ENCODE measurements around the gene GNA12.

The GNA12 gene

DNA sequence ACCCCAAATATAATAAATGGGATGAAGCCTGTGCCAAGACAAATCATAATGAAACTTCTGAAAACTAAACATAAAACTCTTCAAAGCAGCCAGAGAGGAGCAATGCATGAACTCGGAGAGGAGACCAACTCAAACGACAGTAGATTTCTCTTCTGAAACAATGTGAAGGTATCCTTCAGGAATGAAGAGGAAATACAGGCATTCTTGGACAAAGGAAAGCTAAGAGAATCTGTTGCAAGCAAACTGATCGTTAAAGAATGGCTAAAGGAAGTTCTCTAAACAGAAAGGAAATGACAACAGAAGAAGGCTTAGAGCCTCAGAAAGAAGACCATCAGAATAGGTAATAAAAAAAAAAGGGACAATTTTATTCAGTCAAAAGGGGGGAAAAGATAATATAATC lies 6.6 kb downstream of the GNA12 start:
- Histone ChIP-seq H3F3A (ENCODE audit: insufficient read depth) (no peaks in the 10 kb centered on the region), H3K9ac (ENCODE audit: low read length) (no peak overlapping the region), H3K27ac (ENCODE audit: low read depth, low read length) (no peak overlapping the region), H3K9me2 (replicated peaks; ENCODE audit: insufficient read depth, low read length) (no peaks in the 10 kb centered on the region), H3K4me2 (ENCODE audit: low read depth, low read length, poor library complexity, severe bottlenecking) (no peak overlapping the region), H3K27me3 (ENCODE audit: low read length) (no peaks in the 10 kb centered on the region), H3K36me3 (ENCODE audit: low read length) (no peaks in the 10 kb centered on the region), H3K79me2 (ENCODE audit: insufficient read depth, low read length) (no peaks in the 10 kb centered on the region), H3K9me3 (ENCODE audit: insufficient read depth, low read length) (no peaks in the 10 kb centered on the region), H4K20me1 (ENCODE audit: low read depth, low read length) (no peaks in the 10 kb centered on the region; the same call in 1 of the 2 replicates), H3K4me3 (ENCODE audit: insufficient read depth, low read length, poor library complexity, severe bottlenecking) (no peak overlapping the region), H2AFZ (ENCODE audit: low read depth, low read length, severe bottlenecking) (no peak overlapping the region)
- TF ChIP-seq EZH2phosphoT487 (conservative IDR thresholded peaks at IDR 0.05; ENCODE audit: low read length): no peak

DNA sequence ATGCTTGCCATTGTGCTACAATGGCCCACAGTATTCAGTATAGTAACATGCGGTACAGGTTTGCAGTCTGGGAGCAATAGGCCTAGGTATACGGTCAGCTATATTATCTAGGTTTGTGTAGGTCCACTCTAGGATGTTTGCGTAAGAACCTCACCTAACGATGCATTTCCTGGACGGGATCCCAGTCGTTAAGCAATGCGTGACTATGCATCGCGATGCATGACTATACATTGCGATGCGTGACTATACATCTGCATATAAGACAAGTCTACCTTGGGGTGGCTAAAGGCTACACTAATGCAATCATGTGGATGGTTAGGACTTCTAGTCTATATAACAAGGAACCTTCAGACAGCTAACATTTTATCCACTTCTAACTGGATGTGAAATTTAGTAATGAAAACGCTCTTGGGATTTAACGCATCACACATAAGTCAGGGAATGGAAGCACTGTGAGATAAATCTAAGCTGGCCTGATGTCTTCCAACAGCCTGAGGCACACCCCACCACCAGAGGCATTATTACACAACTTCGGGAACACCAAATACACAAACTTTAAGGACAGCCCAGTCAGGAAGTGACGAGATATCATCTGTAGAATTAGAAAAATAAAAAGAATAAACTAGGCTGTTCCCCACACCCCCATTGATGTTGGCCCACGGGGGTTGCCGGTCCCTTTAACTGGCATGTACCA lies 9.2 kb downstream of the GNA12 start:
- Histone ChIP-seq H3K27ac (ENCODE audit: low read depth, low read length) (no peak overlapping the region), H4K20me1 (ENCODE audit: low read depth, low read length) (no peaks in the 10 kb centered on the region; the same call in 1 of the 2 replicates), H3K27me3 (ENCODE audit: low read length) (no peaks in the 10 kb centered on the region), H2AFZ (ENCODE audit: low read depth, low read length, severe bottlenecking) (no peak overlapping the region), H3K4me2 (ENCODE audit: low read depth, low read length, poor library complexity, severe bottlenecking) (no peak overlapping the region), H3K36me3 (ENCODE audit: low read length) (no peaks in the 10 kb centered on the region), H3K79me2 (ENCODE audit: insufficient read depth, low read length) (no peaks in the 10 kb centered on the region), H3K9me3 (ENCODE audit: insufficient read depth, low read length) (no peaks in the 10 kb centered on the region), H3K4me3 (ENCODE audit: insufficient read depth, low read length, poor library complexity, severe bottlenecking) (no peak overlapping the region), H3K9me2 (replicated peaks; ENCODE audit: insufficient read depth, low read length) (no peaks in the 10 kb centered on the region), H3F3A (ENCODE audit: insufficient read depth) (no peaks in the 10 kb centered on the region), H3K9ac (ENCODE audit: low read length) (no peak overlapping the region)
- TF ChIP-seq, protein P1, sequence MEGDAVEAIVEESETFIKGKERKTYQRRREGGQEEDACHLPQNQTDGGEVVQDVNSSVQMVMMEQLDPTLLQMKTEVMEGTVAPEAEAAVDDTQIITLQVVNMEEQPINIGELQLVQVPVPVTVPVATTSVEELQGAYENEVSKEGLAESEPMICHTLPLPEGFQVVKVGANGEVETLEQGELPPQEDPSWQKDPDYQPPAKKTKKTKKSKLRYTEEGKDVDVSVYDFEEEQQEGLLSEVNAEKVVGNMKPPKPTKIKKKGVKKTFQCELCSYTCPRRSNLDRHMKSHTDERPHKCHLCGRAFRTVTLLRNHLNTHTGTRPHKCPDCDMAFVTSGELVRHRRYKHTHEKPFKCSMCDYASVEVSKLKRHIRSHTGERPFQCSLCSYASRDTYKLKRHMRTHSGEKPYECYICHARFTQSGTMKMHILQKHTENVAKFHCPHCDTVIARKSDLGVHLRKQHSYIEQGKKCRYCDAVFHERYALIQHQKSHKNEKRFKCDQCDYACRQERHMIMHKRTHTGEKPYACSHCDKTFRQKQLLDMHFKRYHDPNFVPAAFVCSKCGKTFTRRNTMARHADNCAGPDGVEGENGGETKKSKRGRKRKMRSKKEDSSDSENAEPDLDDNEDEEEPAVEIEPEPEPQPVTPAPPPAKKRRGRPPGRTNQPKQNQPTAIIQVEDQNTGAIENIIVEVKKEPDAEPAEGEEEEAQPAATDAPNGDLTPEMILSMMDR (IDR thresholded peaks at IDR 0.05; ENCODE audit: insufficient read depth, low read length, poor library complexity, severe bottlenecking): no peak
- TF ChIP-seq EZH2phosphoT487 (conservative IDR thresholded peaks at IDR 0.05; ENCODE audit: low read length): no peak

DNA sequence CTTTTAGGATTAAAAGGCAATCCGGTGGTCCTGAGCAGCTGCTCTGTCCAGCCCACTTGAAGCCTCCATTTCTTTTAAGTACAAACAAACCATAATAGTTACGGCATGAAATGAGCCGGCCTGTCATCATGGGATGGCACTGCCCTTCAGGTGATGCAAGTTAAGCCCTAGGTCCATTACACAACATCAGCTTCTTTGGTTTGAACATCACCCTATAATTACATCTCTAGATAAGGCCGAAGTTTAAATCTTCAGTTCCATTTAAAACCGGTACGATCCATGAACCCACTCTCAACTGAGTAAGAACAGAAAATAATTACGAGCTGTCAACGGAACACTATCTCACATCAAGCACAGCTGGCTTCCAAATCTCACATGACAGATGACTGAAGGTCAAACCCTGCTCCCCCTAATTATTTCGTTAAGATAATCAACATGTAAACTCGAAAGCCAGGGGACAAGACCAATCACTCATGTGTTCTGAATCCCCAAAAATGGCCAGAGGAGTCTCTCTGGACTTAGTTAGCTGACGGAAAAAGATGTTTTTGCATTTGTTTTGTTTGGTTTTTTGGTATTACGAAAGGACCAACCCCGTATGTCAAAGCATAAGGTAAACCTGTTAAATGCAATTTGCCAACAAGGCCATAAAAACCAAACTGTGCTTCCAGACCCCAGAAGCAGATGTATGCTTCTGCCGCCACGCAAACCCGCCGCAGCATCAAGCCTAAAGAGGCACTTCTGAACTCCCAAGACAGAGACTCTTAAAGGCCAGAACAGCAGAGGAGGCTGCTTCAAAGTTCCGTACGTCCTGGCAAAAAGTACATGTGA lies 10.8 kb downstream of the GNA12 start:
- Histone ChIP-seq H3K4me3 (ENCODE audit: insufficient read depth, low read length, poor library complexity, severe bottlenecking) (no peak overlapping the region), H3F3A (ENCODE audit: insufficient read depth) (no peaks in the 10 kb centered on the region), H3K9me3 (ENCODE audit: insufficient read depth, low read length) (no peaks in the 10 kb centered on the region), H3K9ac (ENCODE audit: low read length) (no peak overlapping the region), H2AFZ (ENCODE audit: low read depth, low read length, severe bottlenecking) (no peak overlapping the region), H3K4me2 (ENCODE audit: low read depth, low read length, poor library complexity, severe bottlenecking) (no peak overlapping the region), H3K9me2 (replicated peaks; ENCODE audit: insufficient read depth, low read length) (no peaks in the 10 kb centered on the region), H3K36me3 (ENCODE audit: low read length) (no peaks in the 10 kb centered on the region), H3K79me2 (ENCODE audit: insufficient read depth, low read length) (no peaks in the 10 kb centered on the region), H3K27me3 (ENCODE audit: low read length) (no peaks in the 10 kb centered on the region), H4K20me1 (ENCODE audit: low read depth, low read length) (no peaks in the 10 kb centered on the region; the same call in 1 of the 2 replicates), H3K27ac (ENCODE audit: low read depth, low read length) (no peak overlapping the region)
- TF ChIP-seq, protein P1 (IDR thresholded peaks at IDR 0.05; ENCODE audit: insufficient read depth, low read length, poor library complexity, severe bottlenecking): no peak
- no peak for TF ChIP-seq EZH2phosphoT487 (conservative IDR thresholded peaks at IDR 0.05; ENCODE audit: low read length)

DNA sequence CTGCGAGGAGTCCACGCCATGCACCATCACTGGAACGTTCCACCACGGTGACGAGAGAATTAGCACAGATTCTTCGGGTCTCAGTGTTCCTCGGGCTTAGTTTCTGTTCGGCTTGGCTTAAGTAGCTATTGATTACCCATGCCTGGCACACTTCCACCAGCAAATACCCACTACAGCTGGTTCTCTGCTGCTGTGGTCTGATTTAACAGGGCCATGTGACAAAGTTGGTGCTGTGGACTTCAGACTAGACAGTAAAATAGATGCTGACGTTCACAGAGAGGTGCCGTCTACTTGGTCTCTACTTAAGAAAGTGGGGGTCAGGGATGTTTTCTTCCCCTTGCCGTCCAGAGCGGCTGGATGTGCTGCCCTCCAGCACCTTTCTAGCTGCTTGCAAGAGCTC lies 11.6 kb downstream of the GNA12 start:
- H3K4me3 ChIP-seq (ENCODE audit: insufficient read depth, low read length, poor library complexity, severe bottlenecking): no peak overlapping the region
- H2AFZ ChIP-seq (ENCODE audit: low read depth, low read length, severe bottlenecking): no peak overlapping the region
- no peak overlapping the region for H3K9ac ChIP-seq (ENCODE audit: low read length)
- no peaks in the 10 kb centered on the region for H3K79me2 ChIP-seq (ENCODE audit: insufficient read depth, low read length)
- no peaks in the 10 kb centered on the region for H3K9me2 ChIP-seq (replicated peaks; ENCODE audit: insufficient read depth, low read length)
- peaks cover 3% of the 10 kb centered on the region; the same call in 1 of the 2 replicates for H4K20me1 ChIP-seq (ENCODE audit: low read depth, low read length)
- H3K9me3 ChIP-seq (ENCODE audit: insufficient read depth, low read length): no peaks in the 10 kb centered on the region
- H3K4me2 ChIP-seq (ENCODE audit: low read depth, low read length, poor library complexity, severe bottlenecking): no peak overlapping the region
- no peak overlapping the region for H3K27ac ChIP-seq (ENCODE audit: low read depth, low read length)
- H3K36me3 ChIP-seq (ENCODE audit: low read length): no peaks in the 10 kb centered on the region
- no peaks in the 10 kb centered on the region for H3K27me3 ChIP-seq (ENCODE audit: low read length)
- no peaks in the 10 kb centered on the region for H3F3A ChIP-seq (ENCODE audit: insufficient read depth)
- TF ChIP-seq EZH2phosphoT487 (conservative IDR thresholded peaks at IDR 0.05; ENCODE audit: low read length): no peak
- TF ChIP-seq, protein P1 (IDR thresholded peaks at IDR 0.05; ENCODE audit: insufficient read depth, low read length, poor library complexity, severe bottlenecking): no peak

Measured in SU-DHL-6 (cell line).